T-helper 2 cell (primary cell): ENCODE results near the gene ZRANB1.
A peak's percentile ranks its signal among the peaks of the same experiment; 100 is the strongest.
"Not testable (repeated sequence)": the region's sequence is repeated elsewhere in the genome, so short reads cannot be mapped to it uniquely, and the experiment has no call there.

Source experiments
- DNase-seq, 5 experiments: peaks; one replicate each; pipeline versions ENCODE4 v3.0.0 to v3.0.0-alpha.2; 2012 to 2022
- total RNA-seq, 2 donors: gene quantifications; one replicate each; lab custom pipeline; 2026; lab: John Stamatoyannopoulos, UW

The ZRANB1 gene
- 65.9 to 93.5 reads per million in 2 donors for total RNA-seq

DNA sequence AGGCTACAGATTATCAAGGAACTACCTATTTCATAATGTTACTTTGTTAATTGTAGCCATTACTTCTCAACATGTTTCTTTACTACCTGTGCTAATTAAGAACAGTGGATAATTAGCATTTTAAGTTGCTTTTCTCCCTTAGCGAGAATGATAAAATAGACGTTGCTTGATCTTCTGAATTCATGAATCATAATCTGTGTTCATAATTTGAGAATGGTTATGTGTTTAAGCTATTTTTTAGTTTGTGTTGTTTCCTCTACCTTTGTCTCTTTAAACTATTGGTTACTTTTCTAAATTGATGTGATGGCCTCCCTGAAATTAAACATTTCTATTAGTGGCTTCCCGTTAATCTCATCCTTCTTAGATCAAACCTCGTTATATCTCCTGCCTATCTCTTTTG lies at the start of gene ZRANB1:
TSS of gene ZRANB1 (plus strand) at position 301 of the 400 bp plus-strand sequence. CDS start 371 bp downstream, outside the sequence.
- no peak for DNase-seq

DNA sequence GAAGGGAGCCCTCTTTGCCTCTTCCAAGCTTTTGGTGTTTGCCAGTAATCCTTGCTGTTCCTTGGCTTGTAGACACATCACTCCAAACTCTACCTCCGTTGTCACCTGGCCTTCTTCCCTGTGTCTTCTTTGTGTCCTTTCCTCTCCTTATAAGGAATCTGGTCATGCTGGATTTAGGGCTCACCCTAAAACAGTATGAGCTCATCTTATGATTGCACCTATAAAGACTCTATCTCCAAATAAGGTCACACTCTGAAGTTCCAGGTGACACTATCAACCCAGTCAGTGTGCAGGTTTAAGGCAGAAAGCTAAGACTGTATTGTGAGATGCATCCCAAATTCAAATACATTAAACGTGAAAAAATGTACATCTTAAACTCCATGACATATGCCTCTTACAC lies 49.0 kb upstream of the ZRANB1 start:
- DNase-seq = no peak

DNA sequence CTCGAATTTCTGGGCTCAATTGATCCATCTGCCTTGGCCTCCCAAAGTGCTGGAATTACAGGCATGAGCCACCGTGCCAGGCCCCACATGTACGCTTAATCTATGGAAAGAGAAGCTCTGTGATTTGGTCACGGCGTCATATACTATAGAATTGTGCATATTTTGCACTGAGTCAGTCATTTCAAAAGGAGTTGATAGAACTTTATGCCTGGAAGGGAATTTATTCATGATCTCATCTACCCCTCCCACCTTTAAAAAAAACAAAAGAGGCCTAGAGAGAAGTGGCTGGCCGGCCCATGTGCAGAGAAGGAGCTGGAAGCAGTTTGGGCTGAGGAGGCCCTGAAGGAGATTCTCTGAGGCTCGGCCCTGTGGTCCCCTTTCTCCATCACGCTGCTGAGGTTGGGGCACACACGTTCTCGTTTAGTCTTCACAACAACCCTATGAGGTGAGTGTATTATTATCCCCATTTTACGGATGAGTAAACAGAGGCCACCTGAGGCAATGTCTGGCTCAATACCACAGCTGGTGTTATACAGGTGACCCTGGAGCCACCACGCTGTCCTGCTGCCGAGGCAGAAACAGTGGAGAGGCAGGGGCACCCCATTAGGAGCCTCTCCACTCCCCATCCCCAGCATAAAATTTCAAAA lies 47.2 kb upstream of the ZRANB1 start:
- no peak for DNase-seq

DNA sequence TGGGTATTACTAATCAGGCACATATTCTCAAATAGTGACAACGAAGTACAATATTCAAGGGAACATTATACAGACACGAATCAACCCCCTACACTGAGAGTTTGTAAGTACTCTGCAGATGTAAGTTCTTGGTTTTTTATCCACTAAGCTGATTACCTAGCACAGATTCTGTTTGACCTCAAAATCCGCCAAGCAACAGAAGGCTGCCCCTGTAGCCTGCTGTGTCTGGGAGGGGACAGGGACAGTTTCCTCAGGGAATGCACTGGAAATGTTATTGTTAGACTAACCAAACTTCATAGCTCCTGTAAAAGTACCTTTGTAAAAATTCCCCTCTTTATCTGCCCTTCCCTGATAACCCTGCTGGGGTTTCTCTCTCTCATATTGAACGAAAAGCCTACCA lies 45.2 kb upstream of the ZRANB1 start:
- DNase-seq = no peak

DNA sequence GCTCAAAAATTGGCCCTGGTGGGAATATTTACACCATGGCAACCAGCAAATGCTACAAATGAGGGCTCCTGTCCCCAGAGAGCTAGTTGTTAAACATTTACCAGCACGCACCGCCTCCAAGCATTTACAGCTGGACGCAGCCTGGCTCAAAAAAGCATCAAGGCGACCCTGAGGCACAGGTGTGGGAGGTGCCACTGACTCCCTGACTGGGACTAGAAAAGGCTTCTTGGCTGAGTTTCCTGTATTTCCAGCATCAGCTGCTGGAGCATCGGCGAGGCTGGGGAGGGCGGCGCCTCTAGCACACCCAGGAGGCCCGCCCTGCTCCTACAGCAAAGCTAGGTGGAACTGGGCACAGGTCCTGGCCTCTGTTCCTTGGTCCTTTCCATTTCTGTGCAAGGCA lies 43.5 kb upstream of the ZRANB1 start:
- DNase-seq = no peak

DNA sequence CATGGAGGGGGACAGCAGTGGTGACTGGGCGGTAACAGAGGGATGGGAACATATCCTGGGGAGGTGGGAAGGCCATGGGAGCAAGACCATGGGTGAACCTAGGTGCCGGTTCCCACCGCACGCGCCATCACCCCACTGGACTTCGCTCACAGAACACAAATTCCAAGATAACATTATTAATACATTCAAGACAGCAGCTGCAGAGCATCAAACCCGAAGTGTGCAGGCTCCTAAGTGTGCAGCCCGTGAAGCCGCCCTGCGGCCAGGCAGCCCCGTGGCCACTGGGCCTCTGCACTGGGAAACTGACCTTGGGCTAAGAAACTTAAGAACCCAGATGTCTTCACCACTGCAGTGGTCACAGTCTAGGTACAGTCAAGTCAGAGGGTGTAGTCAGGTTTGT lies 42.8 kb upstream of the ZRANB1 start:
- DNase-seq = no peak

DNA sequence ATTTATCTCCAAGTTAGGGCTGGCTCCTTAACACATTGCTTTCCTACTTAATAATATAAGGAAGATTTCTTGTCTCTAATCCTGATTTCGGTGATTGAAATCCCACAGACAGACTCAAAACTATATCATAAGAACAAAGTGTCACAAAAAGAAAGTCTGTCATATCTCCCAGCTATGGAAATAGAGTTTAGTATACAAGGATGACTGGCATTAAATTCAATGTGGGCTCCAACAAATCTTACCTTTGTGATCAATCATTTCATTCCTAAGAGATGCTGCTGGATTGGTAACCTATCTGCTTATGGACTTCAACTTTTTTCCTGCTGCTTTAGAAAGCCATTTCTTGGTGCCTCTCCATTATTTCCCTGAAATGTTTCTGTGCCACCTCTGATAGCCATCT lies 39.5 kb upstream of the ZRANB1 start:
- DNase-seq = no peak

DNA sequence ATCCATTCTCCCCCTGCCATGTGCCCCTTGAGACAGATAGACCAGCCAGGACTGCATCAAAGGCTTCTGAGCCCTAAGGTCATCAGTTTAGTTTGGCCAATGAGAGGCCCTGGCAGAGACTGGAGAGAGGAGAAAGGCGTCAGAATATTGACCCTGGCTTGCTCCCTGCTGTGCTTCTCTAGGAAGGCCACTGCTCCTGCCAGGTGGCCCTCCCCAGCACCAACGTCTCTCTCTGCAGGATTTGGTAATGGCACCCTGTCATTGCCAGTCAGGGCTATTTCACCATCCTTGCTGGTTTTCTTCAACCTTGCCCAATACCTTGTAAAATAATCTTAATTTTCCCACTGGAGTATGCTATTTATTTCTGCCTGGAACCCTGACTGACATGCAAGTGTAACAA lies 38.8 kb upstream of the ZRANB1 start:
- no peak for DNase-seq

DNA sequence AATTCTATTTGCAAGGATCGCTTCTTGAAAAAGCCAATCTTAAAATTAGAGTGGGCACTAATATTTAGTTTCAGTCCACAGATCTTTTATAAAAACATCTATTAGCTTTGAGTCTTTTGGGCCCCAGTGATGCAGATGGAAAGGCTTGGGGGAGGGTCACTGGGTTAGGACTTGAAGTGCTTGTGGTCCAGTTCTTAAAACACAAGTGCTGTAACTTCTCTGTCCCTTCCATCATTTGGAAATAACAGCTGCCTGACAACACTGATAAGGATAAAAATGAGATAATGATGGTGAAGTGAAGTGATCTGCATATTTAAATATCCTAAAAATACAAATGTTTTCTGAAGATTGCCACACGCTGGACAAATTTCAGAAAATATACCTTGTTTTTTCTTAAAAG lies 37.1 kb upstream of the ZRANB1 start:
- no peak for DNase-seq

DNA sequence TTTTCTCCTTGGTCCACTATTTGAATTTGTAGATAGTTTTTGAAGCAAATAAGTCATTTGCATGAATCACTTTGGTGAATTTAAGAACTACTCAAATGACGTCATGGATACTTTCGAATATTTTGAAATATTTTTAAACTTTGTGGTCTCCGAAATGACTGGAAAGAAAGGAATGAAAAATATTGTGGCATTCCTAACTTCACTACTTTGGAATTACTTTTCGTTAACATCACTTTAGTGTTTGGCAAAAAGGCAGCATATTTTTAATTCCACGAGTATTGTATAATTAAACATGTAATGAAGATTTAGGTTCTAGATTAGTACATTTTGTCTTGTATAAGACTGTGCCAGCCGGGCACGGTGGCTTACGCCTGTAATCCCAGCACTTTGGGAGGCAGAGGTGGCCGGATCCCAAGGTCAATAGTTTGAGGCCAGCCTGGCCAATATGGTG lies 35.3 kb upstream of the ZRANB1 start:
- no peak for DNase-seq

DNA sequence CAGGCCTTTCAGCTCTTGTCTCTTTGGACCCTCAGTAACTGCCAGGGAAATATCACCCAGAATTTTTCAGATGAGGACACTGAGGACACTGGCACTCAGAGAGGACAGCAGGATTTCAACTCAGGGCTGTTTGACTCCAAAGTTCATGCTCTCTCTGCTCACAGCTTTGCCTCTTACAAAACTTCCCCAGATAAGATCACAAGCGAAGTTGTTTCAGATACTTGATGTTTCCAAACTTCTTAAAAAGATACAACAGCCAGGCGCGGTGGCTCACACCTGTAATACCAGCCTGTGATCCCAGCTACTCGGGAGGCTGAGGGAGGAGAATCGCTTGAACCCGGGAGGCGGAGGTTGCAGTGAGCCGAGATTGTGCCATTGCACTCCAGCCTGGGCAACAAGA lies 32.4 kb upstream of the ZRANB1 start:
- DNase-seq = no peak

DNA sequence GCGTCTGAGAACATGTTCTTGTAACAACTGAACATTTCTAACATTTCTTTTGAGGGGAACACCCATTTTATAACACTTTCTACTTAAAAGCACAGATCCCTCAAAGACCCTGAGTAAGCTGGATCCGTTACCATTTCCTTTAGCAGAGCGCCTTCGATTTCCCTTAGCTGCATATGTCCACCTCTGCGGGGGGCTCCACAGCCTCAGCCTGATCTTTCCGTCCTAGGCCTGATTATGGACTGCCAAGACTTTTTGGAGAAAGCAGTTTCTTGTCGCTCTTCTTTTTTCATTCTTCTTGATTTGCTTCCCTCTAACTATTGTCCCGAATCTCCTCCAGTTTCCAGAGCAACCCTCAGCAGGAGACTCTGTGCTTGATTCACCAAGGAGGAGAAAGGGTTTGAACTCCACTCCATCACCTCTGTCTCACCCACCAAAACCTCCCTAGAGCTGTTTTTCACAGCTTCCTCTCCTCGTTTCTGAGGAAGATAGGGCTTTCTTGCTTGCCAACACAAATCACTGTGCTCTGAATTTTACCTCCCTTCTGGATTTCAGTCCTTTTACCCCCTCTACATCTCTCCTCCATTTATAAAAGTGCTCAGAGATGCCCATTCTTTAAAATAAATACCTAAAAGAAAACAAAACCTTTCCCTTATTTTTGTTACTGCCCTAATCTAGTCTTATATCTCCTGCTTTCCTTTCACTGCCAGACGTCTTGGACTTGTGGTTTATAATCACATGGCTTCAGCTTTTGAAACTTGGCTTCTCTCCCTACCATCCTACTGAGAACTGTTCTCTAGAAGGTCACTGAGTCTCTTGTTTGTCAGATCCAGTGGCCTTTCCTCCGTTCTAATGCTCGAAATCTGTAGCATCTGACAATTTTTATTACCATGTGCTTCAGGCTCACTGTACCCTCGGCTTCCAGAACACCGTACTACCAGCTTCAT lies 30.5 kb upstream of the ZRANB1 start:
- DNase-seq = no peak

DNA sequence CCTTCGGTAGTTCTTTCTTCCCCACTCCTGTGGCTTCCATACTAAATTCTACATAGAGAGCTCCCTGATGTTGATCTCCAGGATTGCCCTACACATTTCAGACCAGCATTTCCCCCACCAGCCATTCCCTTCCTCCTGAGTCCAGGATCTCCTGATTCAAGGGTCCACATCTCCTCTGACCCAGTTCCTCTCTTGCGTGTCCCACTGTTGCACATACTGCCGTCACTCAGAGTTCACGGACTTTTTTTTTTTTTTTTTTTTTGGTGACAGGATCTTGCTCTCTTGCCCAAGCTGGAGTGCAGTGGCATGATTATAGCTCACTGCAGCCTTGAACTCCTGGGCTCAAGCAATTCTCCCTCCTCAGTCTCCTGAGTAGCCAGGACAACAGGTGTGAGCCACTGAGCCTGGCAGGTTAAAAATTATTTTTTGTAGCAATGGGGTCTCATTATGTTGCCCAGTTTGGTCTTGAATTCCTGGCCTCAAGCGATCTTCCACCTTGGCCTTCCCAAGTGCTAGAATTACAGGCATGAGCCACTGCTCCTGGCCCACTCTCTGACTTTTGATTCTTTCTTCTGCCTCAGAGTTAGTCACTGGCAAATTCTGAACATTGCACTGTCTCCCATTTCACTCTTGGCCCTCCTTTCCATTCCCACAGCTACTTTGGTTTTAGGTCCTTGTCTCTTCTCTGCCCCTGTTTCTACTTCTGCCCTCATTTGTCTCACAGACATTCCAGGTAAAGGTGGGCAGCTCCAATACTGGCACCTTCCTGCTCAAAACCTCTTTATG lies 29.6 kb upstream of the ZRANB1 start:
- no peak for DNase-seq

DNA sequence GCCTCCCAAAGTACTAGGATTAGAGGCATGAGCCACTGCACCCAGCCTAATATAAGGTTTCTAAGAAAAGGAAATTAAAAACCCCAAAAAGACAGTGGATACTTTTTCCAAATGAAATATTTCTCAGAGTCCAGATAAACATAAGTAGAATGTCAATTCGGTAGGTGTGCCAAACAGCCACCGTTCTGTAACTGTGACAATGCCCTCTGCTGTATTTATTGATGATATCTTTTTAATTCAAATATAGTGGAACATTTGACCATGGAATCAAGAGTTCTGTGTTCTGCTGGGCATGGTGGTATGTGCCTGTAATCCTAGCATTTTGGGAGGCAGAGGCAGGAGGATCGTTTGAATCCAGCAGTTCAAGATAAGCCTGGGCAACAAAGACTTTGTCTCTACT lies 28.8 kb upstream of the ZRANB1 start:
- DNase-seq = no peak

DNA sequence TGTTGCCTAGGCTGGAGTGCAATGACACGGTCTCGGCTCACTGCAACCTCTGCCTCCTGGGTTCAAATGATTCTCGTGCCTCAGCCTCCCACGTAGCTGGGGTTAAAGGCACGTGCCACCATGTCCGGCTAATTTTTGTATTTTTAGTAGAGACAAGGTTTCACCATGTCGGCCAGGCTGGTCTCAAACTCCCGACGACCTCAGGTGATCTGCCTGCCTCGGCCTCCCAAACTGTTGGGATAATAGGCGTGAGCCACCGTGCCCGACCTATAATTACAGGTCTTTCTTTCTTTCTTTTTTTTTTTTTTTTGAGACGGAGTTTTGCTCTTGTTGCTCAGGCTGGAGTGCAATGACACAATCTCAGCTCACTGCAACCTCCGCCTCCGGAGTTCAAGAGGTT lies 27.5 kb upstream of the ZRANB1 start:
- DNase-seq = not testable (repeated sequence)

DNA sequence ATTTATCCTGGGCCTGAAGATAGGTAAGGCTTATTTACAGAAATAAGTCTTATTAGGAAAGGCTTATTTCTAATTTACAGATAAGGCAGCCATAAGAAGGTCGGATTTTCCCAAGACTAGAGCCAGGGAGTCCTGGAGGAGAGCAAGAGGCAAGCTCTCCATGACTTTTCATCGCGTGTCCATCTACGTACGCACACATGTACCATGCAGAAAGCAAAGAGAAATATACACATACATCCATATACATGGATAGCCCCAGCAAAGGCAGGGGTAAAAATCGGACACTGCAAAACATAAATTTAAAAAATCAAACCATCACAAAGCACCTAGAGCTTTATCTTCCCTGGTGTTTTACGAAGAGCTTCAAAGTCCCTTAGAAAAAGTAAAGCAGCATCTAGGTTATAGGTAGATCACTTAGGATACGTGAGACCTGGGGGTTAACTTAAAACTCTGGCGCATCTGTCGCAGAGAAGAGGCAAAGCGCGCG lies 25.8 kb upstream of the ZRANB1 start:
- no peak for DNase-seq

DNA sequence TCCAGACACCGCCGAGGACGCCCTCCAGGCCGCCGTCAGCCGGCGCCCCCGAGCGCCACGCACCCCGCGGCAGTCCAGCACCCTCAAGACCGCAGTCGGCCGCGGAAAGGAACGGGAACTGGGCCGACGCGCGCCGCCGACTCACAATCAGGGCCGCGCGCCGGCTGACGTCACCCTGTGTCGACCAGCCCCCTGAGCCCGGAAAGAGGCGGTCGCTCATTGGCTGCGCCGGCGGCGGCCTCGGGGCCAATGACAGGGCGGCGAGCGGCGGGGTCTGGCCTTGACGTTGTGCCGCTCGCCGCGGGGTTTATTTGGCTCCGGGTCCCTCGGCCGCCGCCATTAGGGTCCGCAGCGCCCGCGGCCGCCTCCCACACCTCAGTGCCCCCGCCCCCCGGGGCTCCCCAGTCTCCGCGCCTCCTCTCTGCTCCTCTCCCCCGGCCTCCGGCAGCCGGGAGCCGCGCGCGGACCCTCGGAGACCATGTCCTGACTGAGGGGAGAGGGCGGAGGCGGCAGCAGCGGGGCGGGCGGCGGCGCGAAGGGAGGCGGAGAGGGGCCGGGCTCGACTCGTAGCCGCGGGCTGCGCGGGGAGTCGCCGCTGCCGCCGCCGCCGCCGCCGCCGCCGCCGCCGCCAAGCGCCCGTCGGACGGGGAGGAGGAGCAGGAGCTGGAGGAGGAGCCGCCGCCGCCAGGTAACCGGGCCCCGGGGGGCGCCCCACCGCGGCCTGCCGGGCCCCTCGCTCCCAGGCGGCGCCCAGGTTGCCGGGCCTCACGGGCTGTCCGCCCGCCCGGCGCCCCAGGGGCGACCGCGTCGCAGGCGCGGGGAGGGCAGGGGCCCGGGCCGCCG lies 25.1 kb upstream of the ZRANB1 start:
- peak; percentile 93 to 96 (median 95) for DNase-seq

DNA sequence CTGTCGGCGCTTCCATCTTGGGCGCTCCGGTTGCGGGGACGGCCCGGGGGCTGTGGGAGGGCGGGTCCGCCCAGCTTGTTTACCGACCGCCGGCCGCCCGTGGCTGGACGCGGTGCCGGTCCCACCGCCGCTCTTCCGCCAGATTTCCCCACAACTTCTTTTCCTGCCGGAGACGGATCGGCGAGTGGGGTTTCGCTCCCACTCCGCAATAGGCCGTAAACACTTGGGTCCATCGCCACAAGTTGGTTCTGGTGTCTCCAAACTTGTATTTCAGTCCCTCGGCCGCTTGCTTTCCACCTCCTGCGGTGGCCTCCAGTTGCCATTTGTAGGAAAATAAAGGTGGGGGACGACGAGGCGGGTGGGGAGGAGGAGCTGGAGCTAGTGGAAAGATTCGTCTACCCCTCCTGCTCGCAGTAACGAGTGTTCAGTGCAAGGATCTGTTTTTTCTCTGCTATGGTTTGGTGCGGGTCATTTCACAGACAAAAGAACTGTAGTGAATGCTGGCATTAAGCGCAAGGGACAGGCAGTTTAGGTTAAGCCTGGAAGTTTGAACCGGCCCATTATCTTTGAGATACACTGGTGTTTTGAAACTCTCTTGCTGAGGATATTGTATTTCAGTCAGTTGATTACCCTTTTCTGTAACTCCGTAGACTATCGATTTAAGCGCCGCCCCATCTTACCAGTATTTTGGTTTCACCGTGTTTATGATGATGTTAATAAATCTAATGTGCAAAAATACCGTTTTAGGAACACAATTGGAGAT lies 24.3 kb upstream of the ZRANB1 start:
- DNase-seq = peak in 4 of 5 experiments; percentile 9 to 57 (median 14)

DNA sequence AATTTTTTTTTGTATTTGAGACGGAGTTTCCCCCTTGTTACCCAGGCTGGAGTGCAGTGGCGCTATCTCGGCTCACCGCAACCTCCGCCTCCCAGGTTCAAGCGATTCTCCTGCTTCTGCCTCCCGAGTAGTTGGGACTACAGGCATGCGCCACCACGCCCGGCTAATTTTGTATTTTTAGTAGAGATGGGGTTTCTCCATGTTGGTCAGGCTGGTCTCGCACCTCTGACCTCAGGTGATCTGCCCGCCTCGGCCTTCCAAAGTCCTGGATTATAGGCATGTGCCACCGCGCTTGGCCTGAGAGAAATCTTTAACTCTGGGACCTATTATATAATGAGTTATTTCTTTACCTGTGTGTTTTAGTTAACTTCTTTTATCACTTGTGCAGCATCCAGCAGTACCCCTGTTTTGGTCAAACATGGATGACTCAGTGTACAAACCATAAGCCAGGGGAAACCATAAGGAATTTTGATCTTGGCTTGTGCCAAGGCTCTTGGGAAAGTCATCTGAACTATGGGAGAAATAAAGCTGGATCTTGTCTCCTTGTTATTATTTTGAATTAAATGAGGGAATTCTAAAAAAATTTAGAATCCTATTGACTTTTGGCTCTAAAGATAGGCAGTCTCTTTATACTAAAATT lies 23.6 kb upstream of the ZRANB1 start:
- no peak for DNase-seq

DNA sequence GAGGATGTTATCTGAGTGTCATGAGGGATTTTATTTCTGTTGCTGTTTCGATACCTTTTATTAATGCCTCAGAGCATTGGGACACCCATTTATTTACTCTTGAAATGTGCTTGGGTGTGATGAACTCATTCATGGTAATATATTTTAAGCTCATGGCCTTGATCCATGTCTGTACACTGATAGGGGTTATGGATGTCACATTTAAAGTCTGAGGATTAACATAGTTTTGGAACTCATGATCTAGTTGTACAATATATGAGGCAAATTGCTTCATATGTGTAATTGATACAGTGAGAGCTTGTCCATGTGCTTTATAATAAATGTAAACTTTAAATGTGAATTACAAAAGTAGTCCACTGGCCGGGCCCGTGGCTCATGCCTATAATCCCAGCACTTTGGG lies 23.0 kb upstream of the ZRANB1 start:
- DNase-seq = no peak

DNA sequence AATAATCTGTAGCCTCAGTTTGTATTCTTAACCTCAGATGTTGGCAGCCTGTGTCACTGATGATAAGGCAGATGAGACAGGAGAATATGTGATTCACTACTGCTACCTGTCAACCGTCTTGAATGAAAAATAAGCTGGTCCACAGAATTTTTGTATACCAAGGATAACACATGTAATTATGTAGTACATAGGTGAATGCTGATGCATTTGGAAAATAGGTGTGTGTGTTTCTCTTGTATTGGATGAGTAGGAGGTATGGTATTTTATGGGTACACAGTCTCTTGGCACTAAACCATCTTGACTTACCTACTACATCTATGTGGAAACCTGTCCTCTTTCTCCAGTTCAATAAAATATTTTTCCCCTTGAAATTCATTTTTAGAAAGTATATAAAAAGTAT lies 20.7 kb upstream of the ZRANB1 start:
- DNase-seq = no peak
